GM21576 (cell line): ENCODE data around the gene GAS7.
"Not testable (repeated sequence)": the region's sequence is repeated elsewhere in the genome, so short reads cannot be mapped to it uniquely, and the experiment has no call there.

Source experiments
- ATAC-seq: cut with Tn5 transposase; IDR thresholded peaks from one replicate; pipeline ENCODE4 v1.9.1; 2021; ENCODE audit warnings: mild to moderate bottlenecking, moderate library complexity; ENCODE audit not compliant: unreplicated experiment

Gene GAS7

GRCh38 chr17:10031127-10031526 is 167.3 kb downstream of the GAS7 start:
- ATAC-seq = no peak

- no peak for ATAC-seq
These were observed 169.3 kb downstream of the GAS7 start for GRCh38 chr17:10029129-10029528.

DNA sequence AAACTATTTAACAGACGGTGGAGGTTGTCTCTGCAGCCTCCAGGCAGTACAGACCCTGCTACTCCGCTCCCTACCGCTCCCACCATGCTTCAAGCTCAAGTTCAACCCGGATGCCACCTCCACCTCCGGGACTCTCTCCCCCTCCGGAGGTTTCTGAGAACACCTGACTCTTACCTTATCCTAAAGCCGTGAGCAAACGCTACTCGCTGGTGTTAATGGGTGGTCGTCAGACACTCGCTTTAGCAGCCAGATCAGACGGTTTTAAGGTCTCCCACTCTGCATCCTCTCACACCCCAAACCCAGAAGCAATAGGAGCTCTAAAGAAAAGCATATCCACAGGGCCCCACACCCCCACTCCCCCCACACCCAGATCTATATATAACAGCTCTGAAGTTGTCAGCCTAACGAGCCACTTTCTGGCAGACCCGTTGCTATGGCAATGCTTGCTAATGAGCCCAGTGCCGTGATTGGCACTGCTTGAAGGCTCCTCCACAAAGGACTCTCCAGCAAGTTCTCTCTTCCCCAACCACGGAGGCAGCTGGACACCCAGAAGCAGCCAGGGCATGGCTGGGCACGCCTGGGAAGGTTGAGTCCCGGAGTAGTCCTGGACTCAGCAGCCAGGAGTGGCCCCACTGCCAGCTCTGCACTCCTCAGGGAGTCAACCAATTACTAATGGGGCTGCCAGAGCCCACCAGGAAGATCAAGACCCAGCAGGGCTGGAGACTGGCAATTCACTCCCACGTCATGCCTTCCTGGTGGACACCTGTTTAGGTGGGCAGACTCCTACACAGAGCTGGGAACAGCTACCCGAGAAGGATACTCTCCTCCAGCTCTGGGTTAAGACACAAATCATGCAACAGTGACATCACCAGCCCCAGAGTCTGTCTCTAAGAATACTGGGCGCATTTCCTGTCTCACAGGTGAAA is 172.2 kb downstream of the GAS7 start:
- ATAC-seq = no peak

DNA sequence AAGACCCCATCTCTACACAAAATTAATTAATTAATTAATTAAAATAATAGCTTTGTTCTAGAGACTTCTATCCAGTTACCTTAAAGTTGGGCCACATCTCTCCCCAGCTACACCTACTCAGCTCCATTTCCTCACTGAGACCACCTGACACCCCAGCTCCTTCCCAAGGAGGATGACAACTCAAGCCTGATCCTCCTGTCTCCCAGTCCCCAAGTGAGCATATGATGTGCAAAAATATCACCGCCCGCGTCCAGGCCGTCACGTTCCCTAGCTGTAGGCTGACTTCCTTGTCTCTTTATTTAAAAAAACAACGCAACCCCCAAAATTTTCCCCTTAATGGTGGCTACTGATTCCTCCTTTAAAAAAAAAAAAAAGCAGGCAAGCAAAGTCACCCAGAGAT is 173.2 kb downstream of the GAS7 start:
- no peak for ATAC-seq

DNA sequence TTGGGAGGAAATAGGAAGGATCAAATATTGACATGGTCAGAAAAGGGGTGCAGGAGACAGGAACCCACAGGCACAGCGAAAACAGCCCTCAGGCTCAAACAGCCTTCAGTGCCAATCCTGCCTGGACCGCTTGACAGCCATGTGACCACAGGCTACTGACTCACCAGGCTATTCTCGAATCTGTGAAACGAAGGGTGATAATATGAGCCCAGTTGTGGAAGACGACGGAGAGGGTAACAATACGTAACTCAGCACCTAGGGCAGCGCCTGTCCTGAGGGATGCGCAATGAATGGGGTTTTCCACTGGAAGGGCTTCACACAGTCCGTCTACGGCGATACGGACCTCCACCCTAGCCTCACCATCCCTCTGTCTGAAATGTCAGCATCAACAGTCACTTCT is 176.0 kb downstream of the GAS7 start:
- no peak for ATAC-seq

- no peak for ATAC-seq
These were observed 177.0 kb downstream of the GAS7 start for GRCh38 chr17:10021272-10021984.

DNA sequence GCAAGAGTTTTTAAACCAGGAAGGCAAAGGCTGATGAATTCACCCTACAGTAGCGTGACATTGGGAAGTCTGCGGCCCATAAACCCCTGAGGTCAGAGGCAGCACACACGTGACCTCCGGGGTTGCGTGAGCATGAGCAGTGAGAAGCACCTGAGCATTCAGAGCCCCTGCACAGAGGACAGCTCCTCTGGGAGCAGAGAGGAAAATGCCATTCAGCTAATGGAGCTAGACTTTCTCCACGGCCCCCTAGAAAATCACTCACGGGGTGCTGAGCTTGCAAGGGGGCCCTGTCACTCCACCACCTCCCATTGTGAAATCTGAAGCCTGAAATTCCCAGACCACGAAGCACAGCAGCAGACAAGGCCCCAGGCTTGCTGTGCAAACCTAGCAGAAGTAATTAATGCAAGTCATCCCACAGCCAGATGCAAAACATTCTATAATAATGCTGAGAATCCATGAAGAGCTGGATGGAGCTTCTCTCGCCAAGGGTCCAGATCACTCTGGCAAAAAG is 178.4 kb downstream of the GAS7 start:
- ATAC-seq = no peak

DNA sequence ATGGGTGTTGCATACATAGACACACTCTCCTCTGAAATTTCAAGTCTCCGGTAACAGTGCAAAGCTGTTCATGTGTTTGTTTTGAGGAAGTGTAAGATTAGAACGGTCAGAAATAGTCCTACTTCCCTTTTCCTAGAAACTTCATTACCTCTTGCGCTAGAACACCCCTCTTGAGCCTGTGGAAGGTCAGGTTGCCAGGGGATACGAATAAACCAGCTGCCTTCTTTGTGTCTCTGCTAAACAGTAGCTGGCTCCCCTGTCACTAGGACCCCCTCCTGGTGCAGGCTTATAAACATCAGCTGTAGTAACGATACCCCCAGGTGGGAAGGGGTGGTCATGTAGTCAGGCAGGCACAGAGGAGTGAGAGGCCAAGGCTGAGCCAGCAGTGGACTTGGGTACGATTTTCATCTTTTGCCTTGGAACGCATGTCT is 179.9 kb downstream of the GAS7 start:
- peak; percentile 60 for ATAC-seq

DNA sequence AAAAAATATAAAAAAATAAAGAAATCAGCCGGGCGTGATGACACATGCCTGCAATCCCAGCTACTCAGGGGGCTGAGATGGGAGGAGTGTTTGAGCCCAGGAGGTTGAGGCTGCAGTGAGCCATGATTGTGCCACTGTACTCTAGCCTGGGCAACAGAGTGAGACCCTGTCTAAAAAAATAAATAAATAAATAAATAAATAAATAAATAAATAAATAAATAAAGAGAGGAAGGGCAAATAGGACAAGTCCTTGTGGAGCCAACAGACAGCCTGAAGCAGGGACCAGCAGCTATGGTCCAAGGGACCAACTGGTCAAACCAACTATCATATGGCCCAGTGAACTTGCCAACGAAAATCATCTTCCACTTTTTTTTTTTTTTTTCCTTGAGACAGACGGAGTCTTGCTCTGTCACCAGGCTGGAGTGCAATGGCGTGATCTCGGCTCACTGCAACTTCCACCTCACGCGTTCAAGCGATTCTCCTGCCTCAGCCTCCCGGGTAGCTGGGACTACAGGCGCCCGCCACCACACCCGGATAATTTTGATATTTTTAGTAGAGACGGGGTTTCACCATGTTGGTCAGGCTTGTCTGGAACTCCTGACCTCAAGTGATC is 181.3 kb downstream of the GAS7 start:
- not testable (repeated sequence) for ATAC-seq

GRCh38 chr17:10013365-10014112 is 184.9 kb downstream of the GAS7 start:
- ATAC-seq = no peak

DNA sequence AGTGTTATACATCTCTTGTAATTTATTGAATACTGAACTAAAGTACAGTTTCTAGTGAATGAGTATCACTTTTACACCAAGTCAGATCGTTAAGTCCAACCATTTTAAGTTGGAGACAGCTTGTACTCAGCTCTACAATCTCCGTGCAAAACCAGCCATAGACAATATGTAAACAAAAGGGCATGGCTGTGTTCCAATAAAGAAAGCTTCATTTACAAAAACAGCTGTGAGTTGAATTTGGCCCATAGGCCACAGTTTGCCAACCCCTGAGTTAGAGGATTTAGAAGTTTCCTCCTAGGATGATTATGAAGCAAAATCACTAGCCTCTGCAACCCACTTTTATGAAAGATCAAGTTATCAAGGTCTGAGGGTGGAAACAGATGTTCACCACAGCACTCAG is 187.7 kb downstream of the GAS7 start:
- no peak for ATAC-seq

- no peak for ATAC-seq
These were observed 194.7 kb downstream of the GAS7 start for GRCh38 chr17:10003705-10004104.

GRCh38 chr17:10002567-10003360 is 195.6 kb downstream of the GAS7 start:
- not testable (repeated sequence) for ATAC-seq

- ATAC-seq = no peak
These were observed 197.0 kb downstream of the GAS7 start for GRCh38 chr17:10001306-10001873.

DNA sequence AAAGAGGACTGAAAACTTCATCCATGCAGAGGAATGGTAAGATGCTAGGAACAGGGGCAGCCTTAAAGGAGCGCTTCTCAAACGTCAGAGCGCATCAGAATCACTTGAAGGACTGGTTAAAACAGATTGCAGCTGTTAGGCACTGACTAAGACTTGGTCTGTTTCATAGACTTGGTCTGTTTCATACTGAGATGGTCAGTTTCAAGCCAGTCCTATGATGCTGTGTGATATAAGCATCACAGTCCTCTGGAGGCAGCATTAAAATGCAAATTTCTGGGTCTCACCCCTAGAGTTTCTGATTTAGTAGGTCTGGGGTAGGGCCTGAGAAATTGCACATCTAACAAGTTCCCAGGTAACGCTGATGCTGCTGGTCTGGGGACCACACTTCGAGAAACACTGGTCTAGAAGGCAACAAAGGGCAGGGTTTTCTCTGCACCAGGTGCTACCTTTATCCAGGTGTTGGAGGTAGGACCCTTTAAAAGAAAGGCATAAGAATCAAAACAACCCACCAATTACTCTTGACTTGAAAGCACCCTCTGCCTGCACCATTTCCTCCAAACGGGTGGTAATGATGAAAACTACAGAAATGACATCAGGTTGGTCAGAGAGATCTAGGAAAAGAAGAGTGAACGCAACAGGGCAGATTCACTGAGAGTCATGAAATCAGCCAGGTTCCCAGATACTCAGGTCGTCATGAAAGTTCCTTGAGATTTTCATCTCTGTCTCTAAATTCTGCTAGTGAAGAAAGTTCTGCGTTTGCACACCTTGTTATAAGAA is 198.3 kb downstream of the GAS7 start:
- peak; percentile 60 for ATAC-seq

- no peak for ATAC-seq
These were observed 200.3 kb downstream of the GAS7 start for GRCh38 chr17:9998060-9998459.

- no peak for ATAC-seq
These were observed 203.6 kb downstream of the GAS7 start for GRCh38 chr17:9994761-9995160.

GRCh38 chr17:9991796-9992195 is 206.6 kb downstream of the GAS7 start:
- no peak for ATAC-seq

DNA sequence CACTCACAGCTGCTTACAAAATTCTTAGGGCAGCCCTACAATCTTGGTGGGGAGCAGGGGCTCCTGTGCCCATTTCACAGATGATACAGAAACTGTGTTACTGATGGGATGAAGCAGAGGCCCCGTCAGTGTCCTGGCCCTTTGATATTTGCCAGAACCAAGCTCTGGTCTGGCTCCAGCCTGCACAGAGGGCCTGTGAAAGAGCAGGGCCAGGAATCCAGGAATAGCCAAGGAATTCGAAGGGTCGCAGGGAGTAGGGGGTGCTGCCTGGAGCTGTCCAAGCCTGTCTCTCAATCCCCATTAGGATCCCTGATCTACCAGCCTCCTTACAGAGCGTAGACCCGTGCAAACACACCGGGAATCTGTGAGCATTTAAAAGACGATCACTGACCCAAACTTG is 207.1 kb downstream of the GAS7 start:
- ATAC-seq = no peak
